ENCODE data around the gene CENPN. TPM values are rescaled to one million over a fixed set of nuclear protein-coding genes. Genes with fewer than 3 reads are reported as not detected.

CENPN gene
- total RNA-seq, 1 donor from 2014 or later = 3.9 TPM

DNA sequence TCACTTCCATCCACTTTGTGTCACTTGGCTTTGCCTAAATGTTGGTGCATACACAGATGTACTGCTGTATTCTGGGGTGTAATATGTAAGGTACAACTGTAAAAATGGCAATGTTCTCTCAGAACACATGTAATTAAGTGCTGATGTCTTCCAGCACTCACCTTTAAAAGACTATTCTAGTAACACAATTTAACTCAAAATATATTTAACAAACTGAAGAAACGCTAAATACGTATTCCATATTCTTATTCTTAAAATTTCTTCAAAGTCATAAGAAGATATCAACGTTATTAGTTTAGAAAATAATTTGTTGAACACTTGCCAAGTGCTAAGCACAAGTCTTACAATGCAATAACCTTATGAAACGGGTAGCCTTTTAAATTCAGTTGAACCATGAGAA is 4.0 kb upstream of the CENPN start:
- Histone ChIP-seq H3K4me3 (ENCODE audit: low read depth, low read length) (no peak overlapping the region), H3K27me3 (ENCODE audit: control insufficient read depth, insufficient read depth, low read length) (no peaks in the 10 kb centered on the region), H3K36me3 (ENCODE audit: control insufficient read depth, insufficient read depth, low read length) (no peaks in the 10 kb centered on the region)
- FAIRE-seq (no peak), DNase-seq (ENCODE audit: low read depth) (no peak)
- no peak for TF ChIP-seq CTCF (IDR thresholded peaks at IDR 0.05; ENCODE audit: insufficient read depth, low read length, severe bottlenecking)

DNA sequence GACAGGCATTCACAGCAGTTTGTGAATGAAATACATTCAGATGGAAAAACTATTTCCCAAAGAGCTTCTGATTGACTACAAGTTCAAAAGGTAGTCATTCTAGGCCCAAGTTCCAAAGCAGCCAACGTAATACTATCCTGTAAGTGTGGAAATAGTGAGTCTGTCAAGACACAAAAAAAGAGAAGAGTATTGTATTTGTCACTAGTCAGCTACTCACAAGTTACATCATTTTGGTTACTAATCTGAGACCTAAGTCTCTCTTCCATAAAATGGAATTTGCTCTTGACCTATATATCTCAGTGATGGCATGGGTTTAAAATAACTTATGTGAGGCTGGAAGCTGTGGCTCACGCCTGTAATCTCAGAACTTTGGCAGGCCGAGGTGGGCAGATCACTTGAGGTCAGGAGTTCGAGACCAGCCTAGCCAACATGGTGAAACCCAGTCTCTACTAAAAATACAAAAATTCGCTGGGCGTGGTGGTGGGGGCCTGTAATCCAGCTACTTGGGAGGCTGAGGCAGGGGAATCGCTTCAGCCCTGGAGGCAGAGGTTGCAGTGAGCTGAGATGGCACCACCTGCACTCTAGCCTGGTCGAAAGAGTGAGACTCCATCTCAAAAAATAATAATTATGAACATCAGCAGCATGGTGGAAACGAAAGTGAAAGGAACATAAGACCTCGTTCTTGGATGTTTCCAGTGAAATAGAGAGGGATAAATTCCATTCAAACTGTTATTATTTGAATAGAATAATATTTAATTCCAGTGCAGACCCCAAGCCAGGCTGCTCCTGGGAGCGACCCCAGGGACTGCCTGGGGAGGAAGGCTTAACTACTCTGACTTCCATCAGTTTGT is 3.2 kb upstream of the CENPN start:
- no peak for FAIRE-seq
- Histone ChIP-seq H3K27me3 (ENCODE audit: control insufficient read depth, insufficient read depth, low read length) (no peaks in the 10 kb centered on the region), H3K4me3 (ENCODE audit: low read depth, low read length) (no peak overlapping the region), H3K36me3 (ENCODE audit: control insufficient read depth, insufficient read depth, low read length) (no peaks in the 10 kb centered on the region)
- TF ChIP-seq CTCF (IDR thresholded peaks at IDR 0.05; ENCODE audit: insufficient read depth, low read length, severe bottlenecking) = no peak
- DNase-seq (ENCODE audit: low read depth) = peak; percentile 41

GRCh38 chr16:81004646-81005353 is 2.2 kb upstream of the CENPN start:
- H3K4me3 ChIP-seq (ENCODE audit: low read depth, low read length) = no peak overlapping the region
- DNase-seq (ENCODE audit: low read depth) (peak; percentile 62), FAIRE-seq (no peak)
- no peaks in the 10 kb centered on the region for H3K27me3 ChIP-seq (ENCODE audit: control insufficient read depth, insufficient read depth, low read length)
- peak; percentile 55 for TF ChIP-seq CTCF (IDR thresholded peaks at IDR 0.05; ENCODE audit: insufficient read depth, low read length, severe bottlenecking)
- no peaks in the 10 kb centered on the region for H3K36me3 ChIP-seq (ENCODE audit: control insufficient read depth, insufficient read depth, low read length)

- no peaks in the 10 kb centered on the region for H3K27me3 ChIP-seq (ENCODE audit: control insufficient read depth, insufficient read depth, low read length)
- FAIRE-seq = no peak
Observed at GRCh38 chr16:81005610-81006161, 1.3 kb upstream of the CENPN start.

DNA sequence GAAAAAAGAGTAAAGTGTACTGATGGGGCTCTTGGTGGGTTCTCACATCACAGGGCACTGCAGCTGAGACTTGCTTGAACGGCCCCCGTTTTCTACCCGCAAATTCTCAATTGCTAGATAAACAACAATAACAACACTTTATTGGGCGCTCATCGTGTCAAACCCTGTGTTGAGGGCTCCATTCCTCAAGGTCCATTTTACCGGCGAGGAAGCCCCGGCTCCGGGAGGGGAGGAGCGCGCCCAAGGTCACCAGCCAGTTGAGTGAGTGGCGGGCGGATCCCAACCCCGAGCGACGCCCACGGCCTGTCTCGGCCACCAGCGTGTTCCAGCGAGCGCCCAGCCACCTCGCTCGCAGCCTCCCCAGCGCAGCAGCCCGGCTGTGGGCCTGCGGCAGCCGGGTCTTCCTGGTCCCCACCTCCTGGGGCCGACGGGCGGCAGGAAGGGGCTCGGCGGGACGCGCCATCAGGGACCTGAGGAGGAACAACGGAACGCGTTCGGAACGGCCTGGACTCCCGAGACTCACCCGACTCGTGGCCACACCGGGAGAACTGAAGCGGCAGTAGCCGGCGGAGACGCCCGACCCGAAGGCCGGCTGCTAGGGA is 702 bp upstream of the CENPN start:
- DNase-seq (ENCODE audit: low read depth) = peak; percentile 31
- FAIRE-seq = no peak
- H3K27me3 ChIP-seq (ENCODE audit: control insufficient read depth, insufficient read depth, low read length) = no peaks in the 10 kb centered on the region
- no peak for TF ChIP-seq CTCF (IDR thresholded peaks at IDR 0.05; ENCODE audit: insufficient read depth, low read length, severe bottlenecking)
- H3K4me3 ChIP-seq (ENCODE audit: low read depth, low read length) = peak overlapping the region; percentile 94
- no peaks in the 10 kb centered on the region for H3K36me3 ChIP-seq (ENCODE audit: control insufficient read depth, insufficient read depth, low read length)

More at GRCh38 chr16:81005610-81006161, 1.3 kb upstream of the CENPN start:
- Histone ChIP-seq H3K36me3 (ENCODE audit: control insufficient read depth, insufficient read depth, low read length) (no peaks in the 10 kb centered on the region), H3K4me3 (ENCODE audit: low read depth, low read length) (peak overlapping the region; percentile 94)
- peak; percentile 20 for DNase-seq (ENCODE audit: low read depth)
- no peak for TF ChIP-seq CTCF (IDR thresholded peaks at IDR 0.05; ENCODE audit: insufficient read depth, low read length, severe bottlenecking)
